ENCODE measurements around the gene SCGB1D4. TPM values are rescaled to one million over a fixed set of nuclear protein-coding genes. Genes with fewer than 3 reads are reported as not detected.
"Not testable (repeated sequence)": the region's sequence is repeated elsewhere in the genome, so short reads cannot be mapped to it uniquely, and the experiment has no call there.

The SCGB1D4 gene
- total RNA-seq (2022), result not detected in 2 replicates
- Bru-seq, nascent RNA, result not detected
- BruChase-seq, experiment 1, labeled RNA remaining after a 6-hour chase, result not detected
- not detected for BruChase-seq, experiment 2, labeled RNA remaining after a 2-hour chase
- long read RNA-seq, result 0 reads

GRCh38 chr11:62298975-62299374, at the start of gene SCGB1D4:
Gene SCGB1D4 (minus strand): TSS chr11:62299075. CDS start chr11:62299010, 65 bp downstream.
- DNase-seq, result no peak
- CTCF ChIA-PET, result no interaction called here
- Mint-ChIP-seq H3K4me3 (ENCODE audit: low read depth, unreplicated experiment) (no peak within 1 kb of the TSS), H3K36me3 (ENCODE audit: insufficient read depth, unreplicated experiment) (no peaks in the 10 kb centered on the region), H3K27me3 (ENCODE audit: unreplicated experiment) (peaks cover 47% of the 10 kb centered on the region), H3K9me3 (ENCODE audit: low read depth, unreplicated experiment) (no peaks in the 10 kb centered on the region), H3K4me1 (ENCODE audit: low read depth, unreplicated experiment) (no peaks in the 10 kb centered on the region), H3K27ac (ENCODE audit: unreplicated experiment) (no peak within 1 kb of the TSS)
- intact Hi-C loops (cut with micrococcal nuclease; ENCODE audit: unreplicated experiment), result no loop called here
- TF ChIP-seq CTCF (IDR thresholded peaks at IDR 0.05; ENCODE audit: unreplicated experiment), result no peak
- BruUV-seq (replicated peaks), result no TSS peak

- intact Hi-C loops (cut with micrococcal nuclease; ENCODE audit: unreplicated experiment), result no loop called here
- no peak for TF ChIP-seq CTCF (IDR thresholded peaks at IDR 0.05; ENCODE audit: unreplicated experiment)
- Mint-ChIP-seq H3K4me1 (ENCODE audit: low read depth, unreplicated experiment) (no peaks in the 10 kb centered on the region), H3K9me3 (ENCODE audit: low read depth, unreplicated experiment) (no peaks in the 10 kb centered on the region), H3K4me3 (ENCODE audit: low read depth, unreplicated experiment) (no peak overlapping the region), H3K36me3 (ENCODE audit: insufficient read depth, unreplicated experiment) (no peaks in the 10 kb centered on the region), H3K27me3 (ENCODE audit: unreplicated experiment) (no peaks in the 10 kb centered on the region), H3K27ac (ENCODE audit: unreplicated experiment) (no peak overlapping the region)
- no TSS peak for BruUV-seq (replicated peaks)
- CTCF ChIA-PET, result interaction anchor here (0.6 kb wide), 2 partner anchors 143 to 295 kb away, joined by 3 read pairs; no protein-coding TSS in a partner anchor
- no peak for DNase-seq
Observed at GRCh38 chr11:62345861-62346260, 47.0 kb upstream of the SCGB1D4 start.

- no peak for DNase-seq
- no peak overlapping the region for H3K4me3 Mint-ChIP-seq (ENCODE audit: low read depth, unreplicated experiment)
- no peak overlapping the region for H3K27ac Mint-ChIP-seq (ENCODE audit: unreplicated experiment)
- H3K27me3 Mint-ChIP-seq (ENCODE audit: unreplicated experiment), result no peaks in the 10 kb centered on the region
- CTCF ChIA-PET, result interaction anchor here (0.7 kb wide), 1 partner anchor 831 kb away, joined by 4 read pairs; no protein-coding TSS in a partner anchor
- H3K4me1 Mint-ChIP-seq (ENCODE audit: low read depth, unreplicated experiment), result peaks cover 15% of the 10 kb centered on the region
- no TSS peak for BruUV-seq (replicated peaks)
- no peaks in the 10 kb centered on the region for H3K9me3 Mint-ChIP-seq (ENCODE audit: low read depth, unreplicated experiment)
- no peak for TF ChIP-seq CTCF (IDR thresholded peaks at IDR 0.05; ENCODE audit: unreplicated experiment)
- H3K36me3 Mint-ChIP-seq (ENCODE audit: insufficient read depth, unreplicated experiment), result no peaks in the 10 kb centered on the region
- intact Hi-C loops (cut with micrococcal nuclease; ENCODE audit: unreplicated experiment), result loop anchor here (5.0 kb wide), 1 partner anchor 33 kb away; no protein-coding TSS in a partner anchor
Observed at GRCh38 chr11:62344210-62344609, 45.3 kb upstream of the SCGB1D4 start.

- not testable (repeated sequence) for BruUV-seq (replicated peaks); DNase-seq; H3K9me3 Mint-ChIP-seq (ENCODE audit: low read depth, unreplicated experiment); H3K27me3 Mint-ChIP-seq (ENCODE audit: unreplicated experiment); H3K4me3 Mint-ChIP-seq (ENCODE audit: low read depth, unreplicated experiment); H3K36me3 Mint-ChIP-seq (ENCODE audit: insufficient read depth, unreplicated experiment); H3K27ac Mint-ChIP-seq (ENCODE audit: unreplicated experiment)
- intact Hi-C loops (cut with micrococcal nuclease; ENCODE audit: unreplicated experiment), result loop anchor here (5.0 kb wide), 1 partner anchor 34 kb away; no protein-coding TSS in a partner anchor
- peaks cover 17% of the 10 kb centered on the region for H3K4me1 Mint-ChIP-seq (ENCODE audit: low read depth, unreplicated experiment)
- CTCF ChIA-PET, result interaction anchor here (0.7 kb wide), 1 partner anchor 831 kb away, joined by 4 read pairs; no protein-coding TSS in a partner anchor
Observed at GRCh38 chr11:62343646-62344190, 44.8 kb upstream of the SCGB1D4 start.

- Mint-ChIP-seq H3K27ac (ENCODE audit: unreplicated experiment) (no peak overlapping the region), H3K9me3 (ENCODE audit: low read depth, unreplicated experiment) (no peaks in the 10 kb centered on the region), H3K36me3 (ENCODE audit: insufficient read depth, unreplicated experiment) (peaks cover 13% of the 10 kb centered on the region), H3K4me3 (ENCODE audit: low read depth, unreplicated experiment) (no peak overlapping the region), H3K27me3 (ENCODE audit: unreplicated experiment) (peaks cover under 1% of the 10 kb centered on the region), H3K4me1 (ENCODE audit: low read depth, unreplicated experiment) (peaks cover 26% of the 10 kb centered on the region)
- TF ChIP-seq CTCF (IDR thresholded peaks at IDR 0.05; ENCODE audit: unreplicated experiment), result no peak
- intact Hi-C loops (cut with micrococcal nuclease; ENCODE audit: unreplicated experiment), result loop anchor here (5.0 kb wide), 1 partner anchor 36 kb away; no protein-coding TSS in a partner anchor
- CTCF ChIA-PET, result interaction anchor here (0.6 kb wide), 2 partner anchors 42 to 465 kb away, joined by 3 read pairs; no protein-coding TSS in a partner anchor
- no TSS peak for BruUV-seq (replicated peaks)
- no peak for DNase-seq
Observed at GRCh38 chr11:62341588-62341987, 42.7 kb upstream of the SCGB1D4 start.

All from Calu3 (cell line).